ENCODE results near the gene SPATA7. TPM values are rescaled to one million over a fixed set of nuclear protein-coding genes. Genes with fewer than 3 reads are reported as not detected.
A peak's percentile ranks its signal among the peaks of the same experiment; 100 is the strongest.

SPATA7 gene
- total RNA-seq, 2 experiments from 2014 or later: 1.2 to 1.3 TPM

DNA sequence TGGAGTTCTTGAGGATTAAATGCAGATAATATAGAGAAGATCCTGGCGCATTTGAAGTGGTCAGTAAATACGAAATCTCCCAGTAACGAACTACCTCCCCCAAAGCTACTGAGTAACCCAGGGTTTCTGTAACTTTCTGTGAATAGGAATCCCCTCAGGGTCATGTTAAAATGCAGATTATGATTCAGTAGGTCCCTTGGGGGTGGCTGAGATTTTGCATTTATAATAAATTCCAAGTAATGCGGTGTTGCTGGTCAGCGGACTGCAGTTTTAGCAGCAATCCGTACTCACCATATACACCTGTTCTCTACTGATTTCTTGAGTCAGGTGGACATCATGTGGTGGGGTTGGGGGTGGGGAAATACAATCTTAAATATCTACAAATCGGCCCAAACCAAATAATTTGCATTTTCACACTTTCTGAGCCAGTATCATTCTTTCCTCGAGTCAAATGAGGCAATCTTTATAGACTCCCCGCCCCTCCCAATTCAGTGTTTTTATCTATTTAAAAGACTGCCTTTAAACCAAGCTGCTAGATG, 868 bp downstream of the SPATA7 start:
- Mint-ChIP-seq H3K36me3 (ENCODE audit: low read depth) (peaks cover 8% of the 10 kb centered on the region), H3K9me3 (no peaks in the 10 kb centered on the region), H3K27me3 (no peaks in the 10 kb centered on the region), H3K27ac (peak overlapping the region; percentile 43), H3K4me3 (peak overlapping the region; percentile 97), H3K4me1 (ENCODE audit: low read depth) (peaks cover 24% of the 10 kb centered on the region)
- POLR2A ChIA-PET: no interaction called here
- no peak for DNase-seq
- Histone ChIP-seq H3K4me1 (ENCODE audit: insufficient read depth, low read length) (peaks cover 9% of the 10 kb centered on the region), H3K27me3 (ENCODE audit: control insufficient read depth in 1 of 2, insufficient read depth in 2 of 2, low read length in 2 of 2) (no peaks in the 10 kb centered on the region), H3K36me3 (ENCODE audit: insufficient read depth, low read length) (no peaks in the 10 kb centered on the region), H3K4me3 (ENCODE audit: low read length) (peak overlapping the region; percentile 91), H3K9me3 (ENCODE audit: control insufficient read depth in 1 of 2, insufficient read depth in 1 of 2, low read length in 2 of 2) (no peaks in the 10 kb centered on the region), H3K27ac (ENCODE audit: low read depth in 1 of 2, low read length in 2 of 2) (no peak overlapping the region)
- CTCF ChIA-PET: interaction anchor here (1.0 kb wide), 1 partner anchor 217 kb away, joined by 3 read pairs; no protein-coding TSS in a partner anchor
- intact Hi-C loops (cut with DNase I, micrococcal nuclease): loop anchor here in 1 of 2 experiments (10.0 kb wide), 1 partner anchor 362 kb away; no protein-coding TSS in a partner anchor
- TF ChIP-seq, protein P1, sequence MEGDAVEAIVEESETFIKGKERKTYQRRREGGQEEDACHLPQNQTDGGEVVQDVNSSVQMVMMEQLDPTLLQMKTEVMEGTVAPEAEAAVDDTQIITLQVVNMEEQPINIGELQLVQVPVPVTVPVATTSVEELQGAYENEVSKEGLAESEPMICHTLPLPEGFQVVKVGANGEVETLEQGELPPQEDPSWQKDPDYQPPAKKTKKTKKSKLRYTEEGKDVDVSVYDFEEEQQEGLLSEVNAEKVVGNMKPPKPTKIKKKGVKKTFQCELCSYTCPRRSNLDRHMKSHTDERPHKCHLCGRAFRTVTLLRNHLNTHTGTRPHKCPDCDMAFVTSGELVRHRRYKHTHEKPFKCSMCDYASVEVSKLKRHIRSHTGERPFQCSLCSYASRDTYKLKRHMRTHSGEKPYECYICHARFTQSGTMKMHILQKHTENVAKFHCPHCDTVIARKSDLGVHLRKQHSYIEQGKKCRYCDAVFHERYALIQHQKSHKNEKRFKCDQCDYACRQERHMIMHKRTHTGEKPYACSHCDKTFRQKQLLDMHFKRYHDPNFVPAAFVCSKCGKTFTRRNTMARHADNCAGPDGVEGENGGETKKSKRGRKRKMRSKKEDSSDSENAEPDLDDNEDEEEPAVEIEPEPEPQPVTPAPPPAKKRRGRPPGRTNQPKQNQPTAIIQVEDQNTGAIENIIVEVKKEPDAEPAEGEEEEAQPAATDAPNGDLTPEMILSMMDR (IDR thresholded peaks at IDR 0.05): no peak
- no peak for ATAC-seq (ENCODE audit: poor library complexity)

DNA sequence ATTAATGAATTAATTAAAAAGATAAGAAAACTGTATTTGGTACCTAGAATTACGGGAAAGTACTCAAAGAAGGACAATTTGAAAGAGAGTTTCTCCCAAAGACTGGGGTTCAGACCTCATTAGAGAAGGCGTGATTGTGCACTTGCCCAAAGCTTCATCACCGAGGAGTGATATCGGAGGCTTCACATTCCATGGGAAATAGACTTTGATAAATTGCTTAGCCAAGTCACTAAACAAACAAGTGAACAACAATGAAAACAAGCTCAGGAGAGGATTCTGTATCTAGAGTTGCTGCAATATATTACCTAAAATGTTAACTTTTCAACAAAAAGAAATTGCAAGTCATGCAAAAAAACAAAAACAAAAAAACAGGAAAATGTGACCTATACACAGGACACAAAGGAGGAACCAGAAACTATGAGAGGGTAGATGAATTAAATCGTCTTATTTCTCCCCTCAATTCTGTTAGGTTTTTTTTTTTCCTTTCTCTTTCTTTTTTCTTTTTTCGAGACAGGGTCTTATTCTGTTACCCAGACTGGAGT, 3.4 kb downstream of the SPATA7 start:
- Histone ChIP-seq H3K27ac (ENCODE audit: low read depth in 1 of 2, low read length in 2 of 2) (no peak overlapping the region), H3K4me1 (ENCODE audit: insufficient read depth, low read length) (peaks cover 9% of the 10 kb centered on the region), H3K36me3 (ENCODE audit: insufficient read depth, low read length) (no peaks in the 10 kb centered on the region), H3K4me3 (ENCODE audit: low read length) (no peak overlapping the region), H3K27me3 (ENCODE audit: control insufficient read depth in 1 of 2, insufficient read depth in 2 of 2, low read length in 2 of 2) (no peaks in the 10 kb centered on the region), H3K9me3 (ENCODE audit: control insufficient read depth in 1 of 2, insufficient read depth in 1 of 2, low read length in 2 of 2) (no peaks in the 10 kb centered on the region)
- peaks cover 12% of the 10 kb centered on the region for H3K36me3 Mint-ChIP-seq (ENCODE audit: low read depth)
- no peaks in the 10 kb centered on the region for H3K27me3 Mint-ChIP-seq
- H3K27ac Mint-ChIP-seq: no peak overlapping the region
- H3K4me3 Mint-ChIP-seq: no peak overlapping the region
- TF ChIP-seq, protein P1 (IDR thresholded peaks at IDR 0.05): no peak
- intact Hi-C loops (cut with DNase I, micrococcal nuclease): loop anchor here in 1 of 2 experiments (10.0 kb wide), 1 partner anchor 364 kb away; no protein-coding TSS in a partner anchor
- DNase-seq: no peak
- H3K4me1 Mint-ChIP-seq (ENCODE audit: low read depth): peaks cover 20% of the 10 kb centered on the region
- ChIA-PET CTCF (no interaction called here), POLR2A (no interaction called here)
- no peak for ATAC-seq (ENCODE audit: poor library complexity)
- no peaks in the 10 kb centered on the region for H3K9me3 Mint-ChIP-seq

DNA sequence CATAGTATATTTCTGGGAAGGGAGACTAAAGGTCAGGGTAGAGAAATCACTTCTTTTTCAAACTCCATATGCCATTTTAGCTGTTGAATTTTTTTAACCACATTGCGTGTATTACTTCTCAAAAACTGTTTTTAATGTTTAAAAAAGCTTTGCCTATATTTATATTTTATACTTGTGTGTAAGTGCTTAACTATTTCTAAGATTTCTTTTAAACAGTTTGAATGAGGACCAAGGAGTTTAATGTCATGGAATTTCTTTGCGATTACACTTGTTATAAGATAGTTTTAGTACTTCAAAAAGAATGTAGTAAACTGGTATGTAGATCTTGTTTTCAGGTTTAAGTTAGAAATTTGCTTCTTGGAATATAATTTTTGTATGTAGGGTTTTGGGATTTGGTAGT, 7.2 kb downstream of the SPATA7 start:
- CTCF ChIA-PET: no interaction called here

More for the DNA sequence above, 7.2 kb downstream of the SPATA7 start:
- H3K36me3 Mint-ChIP-seq (ENCODE audit: low read depth): peaks cover 10% of the 10 kb centered on the region
- Histone ChIP-seq H3K9me3 (ENCODE audit: control insufficient read depth in 1 of 2, insufficient read depth in 1 of 2, low read length in 2 of 2) (no peaks in the 10 kb centered on the region), H3K4me1 (ENCODE audit: insufficient read depth, low read length) (no peaks in the 10 kb centered on the region), H3K36me3 (ENCODE audit: insufficient read depth, low read length) (no peaks in the 10 kb centered on the region), H3K27ac (ENCODE audit: low read depth in 1 of 2, low read length in 2 of 2) (no peak overlapping the region), H3K4me3 (ENCODE audit: low read length) (no peak overlapping the region), H3K27me3 (ENCODE audit: control insufficient read depth in 1 of 2, insufficient read depth in 2 of 2, low read length in 2 of 2) (no peaks in the 10 kb centered on the region)
- DNase-seq: no peak
- no peaks in the 10 kb centered on the region for H3K4me1 Mint-ChIP-seq (ENCODE audit: low read depth)
- H3K9me3 Mint-ChIP-seq: no peaks in the 10 kb centered on the region
- no peaks in the 10 kb centered on the region for H3K27me3 Mint-ChIP-seq
- intact Hi-C loops (cut with DNase I, micrococcal nuclease): no loop called here
- H3K27ac Mint-ChIP-seq: no peak overlapping the region
- ATAC-seq (ENCODE audit: poor library complexity): no peak
- no peak overlapping the region for H3K4me3 Mint-ChIP-seq
- TF ChIP-seq, protein P1 (IDR thresholded peaks at IDR 0.05): no peak
- POLR2A ChIA-PET: no interaction called here

All from CD4-positive, alpha-beta T cell (primary cell).